Epidermal melanocyte (primary cell): ENCODE measurements around the gene COG8.
A peak's percentile ranks its signal among the peaks of the same experiment; 100 is the strongest.
"Not testable (repeated sequence)": the region's sequence is repeated elsewhere in the genome, so short reads cannot be mapped to it uniquely, and the experiment has no call there.

Source experiments
- DNase-seq: peaks from one replicate; pipeline ENCODE4 v3.0.0; 2011; ENCODE audit warnings: low spot score; ENCODE audit not compliant: insufficient read length

Gene COG8

GRCh38 chr16:69339289-69340094, at the start of gene COG8, which contains the start of gene NIP7:
COG8 (minus strand) TSS chr16:69339564; CDS start chr16:69339552, 12 bp downstream.
NIP7 (plus strand) TSS chr16:69339772; CDS start chr16:69339830, 58 bp downstream.
- DNase-seq: peak; percentile 91

GRCh38 chr16:69386596-69386995, 47.2 kb upstream of the COG8 start:
- no peak for DNase-seq

- DNase-seq: no peak
Observed at GRCh38 chr16:69384974-69385373, 45.6 kb upstream of the COG8 start.

- no peak for DNase-seq
Observed at GRCh38 chr16:69382421-69382820, 43.1 kb upstream of the COG8 start.

GRCh38 chr16:69381231-69381630, 41.9 kb upstream of the COG8 start:
- DNase-seq: no peak

- DNase-seq: no peak
Observed at GRCh38 chr16:69378760-69379159, 39.4 kb upstream of the COG8 start.

GRCh38 chr16:69378036-69378435, 38.7 kb upstream of the COG8 start:
- DNase-seq: no peak

- no peak for DNase-seq
Observed at GRCh38 chr16:69376393-69377059, 37.2 kb upstream of the COG8 start.

- no peak for DNase-seq
Observed at GRCh38 chr16:69373019-69373418, 33.7 kb upstream of the COG8 start.

- no peak for DNase-seq
Observed at GRCh38 chr16:69371564-69371963, 32.2 kb upstream of the COG8 start.

- no peak for DNase-seq
Observed at GRCh38 chr16:69368866-69369265, 29.5 kb upstream of the COG8 start.

GRCh38 chr16:69367980-69368379, 28.6 kb upstream of the COG8 start:
- DNase-seq: no peak

- no peak for DNase-seq
Observed at GRCh38 chr16:69366431-69366830, 27.1 kb upstream of the COG8 start.

GRCh38 chr16:69365901-69366300, 26.5 kb upstream of the COG8 start:
- DNase-seq: no peak

- DNase-seq: no peak
Observed at GRCh38 chr16:69364088-69364487, 24.7 kb upstream of the COG8 start.

- no peak for DNase-seq
Observed at GRCh38 chr16:69363281-69363717, 23.9 kb upstream of the COG8 start.

- DNase-seq: not testable (repeated sequence)
Observed at GRCh38 chr16:69360070-69360469, 20.7 kb upstream of the COG8 start.

- no peak for DNase-seq
Observed at GRCh38 chr16:69351309-69352027, 12.1 kb upstream of the COG8 start, which contains the start of gene TMED6. TMED6 (minus strand) TSS chr16:69351786; CDS start chr16:69351753, 33 bp downstream.

- no peak for DNase-seq
Observed at GRCh38 chr16:69350536-69351133, 11.3 kb upstream of the COG8 start.

GRCh38 chr16:69349536-69349935, 10.2 kb upstream of the COG8 start:
- DNase-seq: no peak

GRCh38 chr16:69348222-69348621, 8.9 kb upstream of the COG8 start:
- DNase-seq: no peak
